Mucosa of descending colon (tissue), 3 donors: ENCODE data around the gene NMT1. TPM values are rescaled to one million over a fixed set of nuclear protein-coding genes. Genes with fewer than 3 reads are reported as not detected.

Experiments used
- ATAC-seq: fragments of 200-7000 bp; cut with Tn5 transposase; one replicate; pipeline ENCODE4 v1.9.1; 2020; ENCODE audit warnings: mild to moderate bottlenecking, moderate library complexity
- DNase-seq, 3 donors: peaks; one replicate each; pipeline ENCODE4 v3.0.0-alpha.2; 2020
- H3K36me3 ChIP-seq: fragments of 200-600 bp; one replicate; pipeline ENCODE4 v1.8.0; 2021; ENCODE audit warnings: low read depth, mild to moderate bottlenecking
- H3K4me1 ChIP-seq: fragments of 200-600 bp; one replicate; pipeline ENCODE4 v1.8.0; 2021; ENCODE audit warnings: low read depth, mild to moderate bottlenecking
- H3K4me3 ChIP-seq: fragments of 200-600 bp; one replicate; pipeline ENCODE4 v1.8.0; 2021; ENCODE audit warnings: mild to moderate bottlenecking
- H3K9me3 ChIP-seq: fragments of 200-600 bp; one replicate; pipeline ENCODE4 v1.8.0; 2021; ENCODE audit warnings: mild to moderate bottlenecking
- CTCF ChIP-seq: fragments of 200-600 bp; IDR thresholded peaks from one replicate; pipeline ENCODE4 v1.8.0; 2022; ENCODE audit warnings: antibody characterized with exemption, mild to moderate bottlenecking
- intact Hi-C, 2 donors: fragments of 100-400 bp; cut with DNase I in 1 of 2; cut with micrococcal nuclease in 1 of 2; formaldehyde crosslinking; loops; one replicate each; pipeline versions ENCODE4 v1.11.0 to v1.11.1; 2022; cut with DNase I, micrococcal nuclease
- total RNA-seq, 3 donors: library from RNA; stranded (reverse); fragmentation: NEBNext Ultra II Directional in 2 of 3; extraction: Animal tissue kit (Norgen Biotek cat#: 25700) in 2 of 3; gene quantifications; one replicate each; pipeline versions ENCODE4 v1.2.1 to v1.2.4, GENCODE V29; 2021 to 2023
- donor health status: DM: no; HTN: no; CAD: no; lungs with moderate emphysema.
- donor health status: DM: no; HTN: no; CAD: no.
- donor health status: DM: no; HTN: yes; CAD: no.

The NMT1 gene
- total RNA-seq, 3 donors from 2014 or later: 47.0 to 94.0 (median 76.1) TPM

- H3K9me3 ChIP-seq: no peaks in the 10 kb centered on the region
- H3K4me1 ChIP-seq: peaks cover 28% of the 10 kb centered on the region
- intact Hi-C loops: loop anchor here (2.0 to 10.0 kb wide), 2 partner anchors 59 to 61 kb away; no protein-coding TSS in a partner anchor
- ATAC-seq (peak; percentile 84), DNase-seq (peak; percentile 95 to 98 (median 97))
- peak; percentile 99 for TF ChIP-seq CTCF
- H3K36me3 ChIP-seq: no peaks in the 10 kb centered on the region
- peak within 1 kb of the TSS; percentile 44 for H3K4me3 ChIP-seq
These were observed 74.3 kb downstream of the NMT1 start, which contains the start of gene ACBD4 for GRCh38 chr17:45135192-45135977. ACBD4 (plus strand) TSS chr17:45135687; CDS start chr17:45136145, 458 bp downstream.

GRCh38 chr17:45135978-45136791 lies 75.1 kb downstream of the NMT1 start:
- Histone ChIP-seq H3K4me1 (peaks cover 24% of the 10 kb centered on the region), H3K9me3 (no peaks in the 10 kb centered on the region), H3K4me3 (peak overlapping the region; percentile 44), H3K36me3 (no peaks in the 10 kb centered on the region)
- intact Hi-C loops: loop anchor here (2.0 to 10.0 kb wide), 2 partner anchors 59 to 61 kb away; no protein-coding TSS in a partner anchor
- no peak for ATAC-seq
- no peak for DNase-seq
- TF ChIP-seq CTCF: no peak

- no peak overlapping the region for H3K4me3 ChIP-seq
- DNase-seq (peak in 1 of 3 donors; percentile 44), ATAC-seq (no peak)
- H3K36me3 ChIP-seq: no peaks in the 10 kb centered on the region
- H3K4me1 ChIP-seq: peaks cover 24% of the 10 kb centered on the region
- no peaks in the 10 kb centered on the region for H3K9me3 ChIP-seq
- intact Hi-C loops: loop anchor here in 1 of 2 donors (10.0 kb wide), 1 partner anchor 58 kb away; no protein-coding TSS in a partner anchor
- no peak for TF ChIP-seq CTCF
These were observed 75.9 kb downstream of the NMT1 start for GRCh38 chr17:45136846-45137560.

- intact Hi-C loops: loop anchor here in 1 of 2 donors (10.0 kb wide), 1 partner anchor 57 kb away; no protein-coding TSS in a partner anchor
- peak in 2 of 3 donors; percentile 73 to 75 for DNase-seq
- no peak overlapping the region for H3K4me3 ChIP-seq
- H3K4me1 ChIP-seq: peaks cover 24% of the 10 kb centered on the region
- H3K36me3 ChIP-seq: no peaks in the 10 kb centered on the region
- TF ChIP-seq CTCF: no peak
- H3K9me3 ChIP-seq: no peaks in the 10 kb centered on the region
- ATAC-seq: peak; percentile 12
These were observed 76.6 kb downstream of the NMT1 start for GRCh38 chr17:45137561-45138305.
